Spleen (tissue), 7 donors: ENCODE data around the gene TRIML1.

Experiments
- POLR2A ChIP-seq, 3 donors: fragments of 450-650 bp; IDR thresholded peaks; one replicate each; pipeline ENCODE4 v1.5.1; 2017; ENCODE audit warnings: antibody characterized with exemption in 3 of 3, mild to moderate bottlenecking in 1 of 3
- TF ChIP-seq, protein P1 (sequence below), 11 experiments: fragments of 200-600 bp in 7 of 11; fragments of 450-650 bp in 4 of 11; sonication (generic) in 4 of 11; IDR thresholded peaks in 8 of 11; conservative IDR thresholded peaks in 3 of 11; 1 replicate in 7 of 11; 2 replicates in 4 of 11; pipeline versions ENCODE4 v1.4.0 to v1.8.0; 2016 to 2021; ENCODE audit warnings: antibody characterized with exemption in 11 of 11, inconsistent platforms in 4 of 11, mild to moderate bottlenecking in 1 of 11
- donor health status: DM: no; HTN: no; CAD: no; lungs with moderate emphysema.
- donor health status: DM: no; HTN: no; CAD: no.
- donor health status: DM: no; HTN: no; CAD: no.

DNA sequence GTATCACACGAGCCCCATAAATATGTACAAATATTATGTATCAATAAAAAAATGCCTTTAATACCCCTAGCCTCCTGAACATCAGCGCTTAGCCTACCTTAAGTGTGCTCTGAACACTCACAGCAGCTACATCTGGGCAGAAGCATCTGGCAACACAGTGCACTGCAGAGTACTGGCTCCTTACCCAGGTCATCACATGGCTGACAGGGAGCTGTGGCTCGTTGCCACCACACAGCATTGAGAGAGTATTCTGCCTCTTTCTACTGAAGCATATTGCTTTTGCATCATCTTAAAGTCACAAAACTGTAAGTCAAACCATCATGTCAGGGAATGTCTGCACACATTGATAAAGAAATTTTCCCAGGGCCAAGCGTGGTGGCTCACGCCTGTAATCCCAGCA, 55.2 kb downstream of the TRIML1 start:
- TF ChIP-seq, protein P1, sequence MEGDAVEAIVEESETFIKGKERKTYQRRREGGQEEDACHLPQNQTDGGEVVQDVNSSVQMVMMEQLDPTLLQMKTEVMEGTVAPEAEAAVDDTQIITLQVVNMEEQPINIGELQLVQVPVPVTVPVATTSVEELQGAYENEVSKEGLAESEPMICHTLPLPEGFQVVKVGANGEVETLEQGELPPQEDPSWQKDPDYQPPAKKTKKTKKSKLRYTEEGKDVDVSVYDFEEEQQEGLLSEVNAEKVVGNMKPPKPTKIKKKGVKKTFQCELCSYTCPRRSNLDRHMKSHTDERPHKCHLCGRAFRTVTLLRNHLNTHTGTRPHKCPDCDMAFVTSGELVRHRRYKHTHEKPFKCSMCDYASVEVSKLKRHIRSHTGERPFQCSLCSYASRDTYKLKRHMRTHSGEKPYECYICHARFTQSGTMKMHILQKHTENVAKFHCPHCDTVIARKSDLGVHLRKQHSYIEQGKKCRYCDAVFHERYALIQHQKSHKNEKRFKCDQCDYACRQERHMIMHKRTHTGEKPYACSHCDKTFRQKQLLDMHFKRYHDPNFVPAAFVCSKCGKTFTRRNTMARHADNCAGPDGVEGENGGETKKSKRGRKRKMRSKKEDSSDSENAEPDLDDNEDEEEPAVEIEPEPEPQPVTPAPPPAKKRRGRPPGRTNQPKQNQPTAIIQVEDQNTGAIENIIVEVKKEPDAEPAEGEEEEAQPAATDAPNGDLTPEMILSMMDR (IDR thresholded peaks at IDR 0.05 in 8 of 11, conservative IDR thresholded peaks at IDR 0.05 in 3 of 11) = no peak
- TF ChIP-seq POLR2A (IDR thresholded peaks at IDR 0.05) = no peak
